HG02884 (cell line): Measurements from ENCODE around the gene PELI2.

ENCODE experiments used
- ATAC-seq: cut with Tn5 transposase; IDR thresholded peaks from one replicate; pipeline ENCODE4 v1.9.1; 2021; ENCODE audit warnings: mild to moderate bottlenecking, moderate library complexity; ENCODE audit not compliant: unreplicated experiment

PELI2 gene

GRCh38 chr14:56170877-56171422 lies 52.7 kb downstream of the PELI2 start:
- no peak for ATAC-seq

- ATAC-seq = no peak
Measured at GRCh38 chr14:56172074-56172473, 53.9 kb downstream of the PELI2 start.

- ATAC-seq = no peak
Measured at GRCh38 chr14:56172571-56172971, 54.4 kb downstream of the PELI2 start.

- ATAC-seq = no peak
Measured at GRCh38 chr14:56173365-56173922, 55.2 kb downstream of the PELI2 start.

- no peak for ATAC-seq
Measured at GRCh38 chr14:56175773-56176172, 57.6 kb downstream of the PELI2 start.

- no peak for ATAC-seq
Measured at GRCh38 chr14:56176530-56176929, 58.3 kb downstream of the PELI2 start.

GRCh38 chr14:56177036-56177435 lies 58.8 kb downstream of the PELI2 start:
- no peak for ATAC-seq

- no peak for ATAC-seq
Measured at GRCh38 chr14:56180754-56181542, 62.7 kb downstream of the PELI2 start.

- no peak for ATAC-seq
Measured at GRCh38 chr14:56181681-56182085, 63.5 kb downstream of the PELI2 start.

GRCh38 chr14:56182410-56182809 lies 64.2 kb downstream of the PELI2 start:
- no peak for ATAC-seq

- no peak for ATAC-seq
Measured at GRCh38 chr14:56183631-56184157, 65.5 kb downstream of the PELI2 start.

GRCh38 chr14:56185992-56186391 lies 67.8 kb downstream of the PELI2 start:
- ATAC-seq = no peak

- ATAC-seq = no peak
Measured at GRCh38 chr14:56187736-56188135, 69.5 kb downstream of the PELI2 start.

- no peak for ATAC-seq
Measured at GRCh38 chr14:56189307-56189706, 71.1 kb downstream of the PELI2 start.

- ATAC-seq = no peak
Measured at GRCh38 chr14:56193347-56193746, 75.1 kb downstream of the PELI2 start.

- ATAC-seq = no peak
Measured at GRCh38 chr14:56194042-56194441, 75.8 kb downstream of the PELI2 start.

- no peak for ATAC-seq
Measured at GRCh38 chr14:56195223-56195622, 77.0 kb downstream of the PELI2 start.

GRCh38 chr14:56195704-56196103 lies 77.5 kb downstream of the PELI2 start:
- peak; percentile 59 for ATAC-seq

GRCh38 chr14:56196274-56196673 lies 78.1 kb downstream of the PELI2 start:
- ATAC-seq = no peak

GRCh38 chr14:56197150-56197549 lies 78.9 kb downstream of the PELI2 start:
- no peak for ATAC-seq

GRCh38 chr14:56198438-56198837 lies 80.2 kb downstream of the PELI2 start:
- no peak for ATAC-seq
